Neural cell (in vitro differentiated cells): Measurements from ENCODE around the gene FADS1. TPM values are rescaled to one million over a fixed set of nuclear protein-coding genes. Genes with fewer than 3 reads are reported as not detected.

Source experiments
- H2AFZ ChIP-seq: fragments of 200-600, 300-800 bp; sonication (generic), shearing (Covaris generic); 2 replicates; pipeline ENCODE4 v1.6.0; 2014; ENCODE audit warnings: low read depth, mild to moderate bottlenecking, antibody characterized with exemption, low read length, moderate library complexity
- H3F3A ChIP-seq: fragments of 200-600 bp; shearing (Covaris generic); 2 replicates; pipeline ENCODE4 v1.6.1; 2016; ENCODE audit warnings: mild to moderate bottlenecking, moderate library complexity, mixed read lengths, antibody characterized with exemption, low read length; ENCODE audit not compliant: insufficient read depth, poor library complexity, severe bottlenecking
- H3K27ac ChIP-seq: fragments of 200-600, 300-800 bp; sonication (generic), shearing (Covaris generic); 2 replicates; pipeline ENCODE4 v1.5.1; 2014; ENCODE audit warnings: mild to moderate bottlenecking, low read length, moderate library complexity
- H3K27me3 ChIP-seq: fragments of 300-800, 200-600 bp; sonication (generic), shearing (Covaris generic); 2 replicates; pipeline ENCODE4 v1.6.0; 2014; ENCODE audit warnings: mild to moderate bottlenecking, low read depth, low read length, moderate library complexity; ENCODE audit not compliant: insufficient read depth
- H3K36me3 ChIP-seq: fragments of 300-800, 200-600 bp; sonication (generic), shearing (Covaris generic); 2 replicates; pipeline ENCODE4 v1.5.1; 2014; ENCODE audit warnings: mild to moderate bottlenecking, antibody characterized with exemption, low read length, moderate library complexity; ENCODE audit not compliant: insufficient read depth
- H3K4me2 ChIP-seq: fragments of 300-800, 200-600 bp; sonication (generic), shearing (Covaris generic); 2 replicates; pipeline ENCODE4 v1.6.0; 2014; ENCODE audit warnings: mild to moderate bottlenecking, low read length
- H3K4me3 ChIP-seq: fragments of 300-800, 200-600 bp; sonication (generic), shearing (Covaris generic); 2 replicates; pipeline ENCODE4 v1.5.1; 2014; ENCODE audit warnings: mild to moderate bottlenecking, low read length, moderate library complexity
- H3K79me2 ChIP-seq: fragments of 200-600 bp; shearing (Covaris generic); replicated peaks from 2 replicates; pipeline ENCODE4 v1.6.0; 2014; ENCODE audit warnings: mild to moderate bottlenecking, low read length, moderate library complexity; ENCODE audit not compliant: insufficient read depth
- H3K9ac ChIP-seq: fragments of 300-800, 200-600 bp; sonication (generic), shearing (Covaris generic); 2 replicates; pipeline ENCODE4 v1.6.1; 2016; ENCODE audit warnings: mild to moderate bottlenecking, low read length, mixed read lengths
- H3K9me2 ChIP-seq: fragments of 200-600 bp; shearing (Covaris generic); 2 replicates; pipeline ENCODE4 v1.6.1; 2016; ENCODE audit warnings: mild to moderate bottlenecking, low read length, mixed read lengths; ENCODE audit not compliant: insufficient read depth
- H3K9me3 ChIP-seq: fragments of 200-600, 300-800 bp; sonication (generic), shearing (Covaris generic); 2 replicates; pipeline ENCODE4 v1.6.1; 2016; ENCODE audit warnings: mild to moderate bottlenecking, mixed run types, low read length, moderate library complexity, mixed read lengths
- H4K20me1 ChIP-seq: fragments of 200-600 bp; shearing (Covaris generic); 2 replicates; pipeline ENCODE4 v1.6.1; 2016; ENCODE audit warnings: mild to moderate bottlenecking, mixed run types; ENCODE audit not compliant: insufficient read depth
- EP300 ChIP-seq: fragments of 450-650 bp; conservative IDR thresholded peaks from 2 replicates; pipeline ENCODE4 v1.6.1; 2014; ENCODE audit warnings: antibody characterized with exemption, mild to moderate bottlenecking, moderate library complexity; ENCODE audit not compliant: poor library complexity, severe bottlenecking
- EZH2 ChIP-seq: fragments of 200-600, 300-800 bp; shearing (Covaris generic), sonication (generic); IDR thresholded peaks from 2 replicates; pipeline ENCODE4 v1.6.1; 2014; ENCODE audit warnings: antibody characterized with exemption, low read length, borderline replicate concordance, mild to moderate bottlenecking; ENCODE audit not compliant: insufficient read depth, poor library complexity, severe bottlenecking
- MXI1 ChIP-seq: fragments of 450-650 bp; conservative IDR thresholded peaks from 2 replicates; pipeline ENCODE4 v1.6.1; 2014; ENCODE audit warnings: antibody characterized with exemption, mild to moderate bottlenecking; ENCODE audit not compliant: poor library complexity, severe bottlenecking
- POLR2AphosphoS5 ChIP-seq: IDR thresholded peaks from 2 replicates; pipeline ENCODE4 v1.6.1; 2012
- RAD21 ChIP-seq: fragments of 450-650 bp; conservative IDR thresholded peaks from 2 replicates; pipeline ENCODE4 v1.6.1; 2014; ENCODE audit warnings: antibody characterized with exemption, mild to moderate bottlenecking, moderate library complexity
- SMC3 ChIP-seq: fragments of 450-650 bp; conservative IDR thresholded peaks from 2 replicates; pipeline ENCODE4 v1.6.1; 2014; ENCODE audit warnings: antibody characterized with exemption, mild to moderate bottlenecking, moderate library complexity; ENCODE audit not compliant: poor library complexity
- TAF1 ChIP-seq: IDR thresholded peaks from 2 replicates; pipeline ENCODE4 v1.6.1; 2012; ENCODE audit warnings: low read depth
- polyA plus RNA-seq: library from polyadenylated mRNA; depleted of rRNA; stranded (reverse); fragments of >200 nt; gene quantifications from 2 replicates; pipeline ENCODE4 v1.2.3, GENCODE V29; 2014
- TF ChIP-seq, protein P1 (sequence below): IDR thresholded peaks from 2 replicates; pipeline ENCODE4 v1.6.1; 2012; ENCODE audit warnings: borderline replicate concordance
- TF ChIP-seq, protein P2 (sequence below): fragments of 450-650 bp; IDR thresholded peaks from 2 replicates; pipeline ENCODE4 v1.5.1; 2014; ENCODE audit warnings: antibody characterized with exemption, mild to moderate bottlenecking, moderate library complexity; ENCODE audit not compliant: poor library complexity, severe bottlenecking

FADS1 gene
- polyA plus RNA-seq, 1 donor from 2014 or later: 102 TPM

DNA sequence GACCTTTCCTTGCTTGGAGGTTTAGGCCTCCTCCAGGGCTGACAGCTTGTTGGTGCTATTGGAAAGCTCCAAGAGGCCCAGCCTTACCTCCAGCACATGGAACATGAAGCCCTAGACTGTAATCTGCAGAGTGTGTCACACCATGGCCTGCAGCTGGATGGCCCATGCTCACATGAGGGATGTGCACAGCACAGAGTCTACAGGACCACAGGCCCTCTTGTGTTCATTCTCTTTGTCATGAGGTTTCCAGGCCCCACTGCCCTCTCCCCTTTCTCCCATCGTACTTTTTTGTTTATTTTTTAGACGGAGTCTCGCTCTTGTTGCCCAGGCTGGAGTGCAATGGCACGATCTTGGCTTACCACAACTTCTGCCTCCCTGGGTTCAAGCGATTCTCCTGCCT is 10.0 kb downstream of the FADS1 start:
- Histone ChIP-seq H3K36me3 (peaks cover 13% of the 10 kb centered on the region), H3F3A (no peaks in the 10 kb centered on the region), H4K20me1 (no peaks in the 10 kb centered on the region), H2AFZ (no peak overlapping the region), H3K9me3 (no peaks in the 10 kb centered on the region), H3K27me3 (no peaks in the 10 kb centered on the region), H3K27ac (no peak overlapping the region), H3K79me2 (no peaks in the 10 kb centered on the region), H3K9me2 (no peaks in the 10 kb centered on the region), H3K4me2 (no peak overlapping the region), H3K9ac (no peak overlapping the region), H3K4me3 (no peak overlapping the region)
- TF ChIP-seq RAD21 (no peak), SMC3 (no peak), MXI1 (no peak), TAF1 (no peak), EZH2 (no peak), POLR2AphosphoS5 (no peak), EP300 (no peak)
- TF ChIP-seq, protein P1, sequence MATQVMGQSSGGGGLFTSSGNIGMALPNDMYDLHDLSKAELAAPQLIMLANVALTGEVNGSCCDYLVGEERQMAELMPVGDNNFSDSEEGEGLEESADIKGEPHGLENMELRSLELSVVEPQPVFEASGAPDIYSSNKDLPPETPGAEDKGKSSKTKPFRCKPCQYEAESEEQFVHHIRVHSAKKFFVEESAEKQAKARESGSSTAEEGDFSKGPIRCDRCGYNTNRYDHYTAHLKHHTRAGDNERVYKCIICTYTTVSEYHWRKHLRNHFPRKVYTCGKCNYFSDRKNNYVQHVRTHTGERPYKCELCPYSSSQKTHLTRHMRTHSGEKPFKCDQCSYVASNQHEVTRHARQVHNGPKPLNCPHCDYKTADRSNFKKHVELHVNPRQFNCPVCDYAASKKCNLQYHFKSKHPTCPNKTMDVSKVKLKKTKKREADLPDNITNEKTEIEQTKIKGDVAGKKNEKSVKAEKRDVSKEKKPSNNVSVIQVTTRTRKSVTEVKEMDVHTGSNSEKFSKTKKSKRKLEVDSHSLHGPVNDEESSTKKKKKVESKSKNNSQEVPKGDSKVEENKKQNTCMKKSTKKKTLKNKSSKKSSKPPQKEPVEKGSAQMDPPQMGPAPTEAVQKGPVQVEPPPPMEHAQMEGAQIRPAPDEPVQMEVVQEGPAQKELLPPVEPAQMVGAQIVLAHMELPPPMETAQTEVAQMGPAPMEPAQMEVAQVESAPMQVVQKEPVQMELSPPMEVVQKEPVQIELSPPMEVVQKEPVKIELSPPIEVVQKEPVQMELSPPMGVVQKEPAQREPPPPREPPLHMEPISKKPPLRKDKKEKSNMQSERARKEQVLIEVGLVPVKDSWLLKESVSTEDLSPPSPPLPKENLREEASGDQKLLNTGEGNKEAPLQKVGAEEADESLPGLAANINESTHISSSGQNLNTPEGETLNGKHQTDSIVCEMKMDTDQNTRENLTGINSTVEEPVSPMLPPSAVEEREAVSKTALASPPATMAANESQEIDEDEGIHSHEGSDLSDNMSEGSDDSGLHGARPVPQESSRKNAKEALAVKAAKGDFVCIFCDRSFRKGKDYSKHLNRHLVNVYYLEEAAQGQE: no peak
- TF ChIP-seq, protein P2, sequence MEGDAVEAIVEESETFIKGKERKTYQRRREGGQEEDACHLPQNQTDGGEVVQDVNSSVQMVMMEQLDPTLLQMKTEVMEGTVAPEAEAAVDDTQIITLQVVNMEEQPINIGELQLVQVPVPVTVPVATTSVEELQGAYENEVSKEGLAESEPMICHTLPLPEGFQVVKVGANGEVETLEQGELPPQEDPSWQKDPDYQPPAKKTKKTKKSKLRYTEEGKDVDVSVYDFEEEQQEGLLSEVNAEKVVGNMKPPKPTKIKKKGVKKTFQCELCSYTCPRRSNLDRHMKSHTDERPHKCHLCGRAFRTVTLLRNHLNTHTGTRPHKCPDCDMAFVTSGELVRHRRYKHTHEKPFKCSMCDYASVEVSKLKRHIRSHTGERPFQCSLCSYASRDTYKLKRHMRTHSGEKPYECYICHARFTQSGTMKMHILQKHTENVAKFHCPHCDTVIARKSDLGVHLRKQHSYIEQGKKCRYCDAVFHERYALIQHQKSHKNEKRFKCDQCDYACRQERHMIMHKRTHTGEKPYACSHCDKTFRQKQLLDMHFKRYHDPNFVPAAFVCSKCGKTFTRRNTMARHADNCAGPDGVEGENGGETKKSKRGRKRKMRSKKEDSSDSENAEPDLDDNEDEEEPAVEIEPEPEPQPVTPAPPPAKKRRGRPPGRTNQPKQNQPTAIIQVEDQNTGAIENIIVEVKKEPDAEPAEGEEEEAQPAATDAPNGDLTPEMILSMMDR: no peak

DNA sequence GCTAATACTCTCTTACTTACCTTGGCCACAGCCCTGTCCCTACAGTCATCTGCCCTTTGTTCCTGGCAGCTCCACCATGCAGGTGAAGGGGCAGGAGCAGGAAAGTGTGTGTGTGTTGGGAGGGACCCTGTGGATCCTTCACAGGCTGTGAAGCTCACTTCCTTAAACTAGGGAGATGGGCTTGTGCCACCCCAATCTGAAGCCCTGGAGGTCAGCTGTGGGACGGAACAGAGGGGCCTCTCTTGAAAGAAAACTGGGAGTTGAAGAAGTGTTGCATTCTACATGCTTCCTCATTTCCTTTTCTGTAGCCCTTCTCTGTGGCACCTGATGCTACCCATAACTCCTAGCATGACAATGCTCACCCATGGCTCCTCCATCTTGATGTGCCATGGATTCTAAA is 11.7 kb downstream of the FADS1 start:
- no peaks in the 10 kb centered on the region for H3K27me3 ChIP-seq
- H4K20me1 ChIP-seq: no peaks in the 10 kb centered on the region
- H3F3A ChIP-seq: no peaks in the 10 kb centered on the region
- no peak for TF ChIP-seq EP300
- no peak for TF ChIP-seq MXI1
- TF ChIP-seq, protein P2: no peak
- TF ChIP-seq, protein P1: no peak
- no peak for TF ChIP-seq POLR2AphosphoS5
- no peak for TF ChIP-seq EZH2
- TF ChIP-seq RAD21: no peak
- no peak for TF ChIP-seq TAF1
- TF ChIP-seq SMC3: no peak
- no peak overlapping the region for H3K27ac ChIP-seq
- no peaks in the 10 kb centered on the region for H3K9me3 ChIP-seq
- H2AFZ ChIP-seq: no peak overlapping the region
- H3K4me2 ChIP-seq: no peak overlapping the region
- no peaks in the 10 kb centered on the region for H3K79me2 ChIP-seq
- H3K9ac ChIP-seq: no peak overlapping the region
- H3K4me3 ChIP-seq: no peak overlapping the region
- H3K36me3 ChIP-seq: peaks cover 6% of the 10 kb centered on the region
- no peaks in the 10 kb centered on the region for H3K9me2 ChIP-seq
